Measurements from ENCODE around the gene DR1. TPM values are rescaled to one million over a fixed set of nuclear protein-coding genes. Genes with fewer than 3 reads are reported as not detected.
"Not testable (repeated sequence)": the region's sequence is repeated elsewhere in the genome, so short reads cannot be mapped to it uniquely, and the experiment has no call there.

The DR1 gene
- polyA plus RNA-seq, 2 of the 4 experiments (the other 2 are of a cell fraction) = 20.9 to 39.8 TPM

- Histone ChIP-seq H3K4me3 (no peak overlapping the region), H3K4me1 (peaks cover 26% of the 10 kb centered on the region; the same call in 2 of the 3 replicates), H3K27ac (no peak overlapping the region), H3K4me2 (peak overlapping the region; percentile 65), H3K9me3 (no peaks in the 10 kb centered on the region)
- DNase-seq (ENCODE audit: low read depth in 1 of 2, low spot score in 1 of 2) (no peak), ATAC-seq (no peak), FAIRE-seq (no peak)
- ChIA-PET CTCF (no interaction called here), POLR2A (no interaction called here)
- TF ChIP-seq HOXB13 (CRISPR knock-in tag; IDR thresholded peaks at IDR 0.05; ENCODE audit: low read depth) (no peak), TP53 (CRISPR knock-in tag; IDR thresholded peaks at IDR 0.05) (no peak), FOXS1 (CRISPR knock-in tag; IDR thresholded peaks at IDR 0.05) (no peak), HOXB5 (CRISPR knock-in tag; IDR thresholded peaks at IDR 0.05) (no peak), EP300 (IDR thresholded peaks at IDR 0.05) (no peak), SMC3 (IDR thresholded peaks at IDR 0.05) (no peak)
- 85% methylated on average over 1 of the region's 1 CpG for WGBS (ENCODE audit: missing lambda C conversion rate)
Observed at GRCh38 chr1:93350322-93350721, 4.6 kb downstream of the DR1 start.

GRCh38 chr1:93350875-93351274 lies 5.2 kb downstream of the DR1 start:
- ATAC-seq (no peak), DNase-seq (ENCODE audit: low read depth in 1 of 2, low spot score in 1 of 2) (no peak), FAIRE-seq (no peak)
- Histone ChIP-seq H3K9me3 (no peaks in the 10 kb centered on the region), H3K4me1 (peaks cover 26% of the 10 kb centered on the region; the same call in 2 of the 3 replicates), H3K27ac (no peak overlapping the region), H3K4me3 (no peak overlapping the region), H3K4me2 (no peak overlapping the region)
- ChIA-PET POLR2A (no interaction called here), CTCF (interaction anchor here (0.7 kb wide), 1 partner anchor 134 kb away, joined by 3 read pairs; no protein-coding TSS in a partner anchor)
- TF ChIP-seq KDM1A (IDR thresholded peaks at IDR 0.05; ENCODE audit: low read depth) = no peak
- TF ChIP-seq PBX3 (IDR thresholded peaks at IDR 0.05) = no peak
- no peak for TF ChIP-seq POLR2A (IDR thresholded peaks at IDR 0.05; ENCODE audit: low read length)
- TF ChIP-seq EP300 (IDR thresholded peaks at IDR 0.05) = no peak
- no peak for TF ChIP-seq RFX5 (IDR thresholded peaks at IDR 0.05)
- no peak for TF ChIP-seq ELK1 (IDR thresholded peaks at IDR 0.05; ENCODE audit: low read depth, low read length)
- no peak for TF ChIP-seq HOXB13 (CRISPR knock-in tag; IDR thresholded peaks at IDR 0.05; ENCODE audit: low read depth)
- TF ChIP-seq KDM5A (IDR thresholded peaks at IDR 0.05) = no peak
- TF ChIP-seq CHD2 (IDR thresholded peaks at IDR 0.05; ENCODE audit: low read length, partially characterized antibody) = no peak
- TF ChIP-seq RARB (CRISPR knock-in tag; IDR thresholded peaks at IDR 0.05) = no peak
- no peak for TF ChIP-seq FOXS1 (CRISPR knock-in tag; IDR thresholded peaks at IDR 0.05)
- TF ChIP-seq ESRRA (IDR thresholded peaks at IDR 0.05; ENCODE audit: borderline replicate concordance, low read length) = no peak
- no peak for TF ChIP-seq JUNB (IDR thresholded peaks at IDR 0.05)
- TF ChIP-seq HOXB5 (CRISPR knock-in tag; IDR thresholded peaks at IDR 0.05) = no peak
- TF ChIP-seq CBX2 (IDR thresholded peaks at IDR 0.05; ENCODE audit: borderline replicate concordance, low read depth) = no peak
- TF ChIP-seq REST (IDR thresholded peaks at IDR 0.05) = no peak
- TF ChIP-seq HEYL (CRISPR knock-in tag; IDR thresholded peaks at IDR 0.05) = no peak
- TF ChIP-seq USF2 (IDR thresholded peaks at IDR 0.05) = no peak
- 96% methylated on average over 1 of the region's 1 CpG for WGBS (ENCODE audit: missing lambda C conversion rate)

GRCh38 chr1:93351346-93351745 lies 5.6 kb downstream of the DR1 start:
- H3K4me1 ChIP-seq = peaks cover 26% of the 10 kb centered on the region; the same call in 2 of the 3 replicates
- H3K4me2 ChIP-seq; FAIRE-seq; H3K9me3 ChIP-seq; H3K4me3 ChIP-seq; ATAC-seq; H3K27ac ChIP-seq; POLR2A ChIA-PET; DNase-seq (ENCODE audit: low read depth in 1 of 2, low spot score in 1 of 2): not testable (repeated sequence)
- WGBS (ENCODE audit: missing lambda C conversion rate) = 92% methylated on average over 7 of the region's 7 CpGs
- CTCF ChIA-PET = interaction anchor here (0.7 to 1.5 kb wide), 2 partner anchors 134 to 493 kb away, joined by 3 read pairs; no protein-coding TSS in a partner anchor

All from A549 (cell line).